Stomach smooth muscle (tissue), 2 donors: ENCODE data around the gene ZMYND11.

Experiments
- H3K27ac ChIP-seq: one replicate; pipeline ENCODE4 v1.7.0; 2013; ENCODE audit warnings: mild to moderate bottlenecking, low read length, inconsistent platforms
- H3K27me3 ChIP-seq, 2 donors: one replicate each; pipeline ENCODE4 v1.7.0; 2013; ENCODE audit warnings: low read length in 2 of 2; ENCODE audit not compliant: insufficient read depth in 2 of 2, control insufficient read depth in 1 of 2
- H3K36me3 ChIP-seq, 2 donors: one replicate each; pipeline ENCODE4 v1.7.0; 2013; ENCODE audit warnings: low read length in 2 of 2; ENCODE audit not compliant: control insufficient read depth in 2 of 2, insufficient read depth in 2 of 2
- H3K4me1 ChIP-seq: one replicate; pipeline ENCODE4 v1.7.0; 2013; ENCODE audit warnings: low read length; ENCODE audit not compliant: control insufficient read depth, insufficient read depth
- H3K4me3 ChIP-seq, 2 donors: one replicate each; pipeline ENCODE4 v1.7.0; 2013; ENCODE audit warnings: low read length in 2 of 2
- H3K9ac ChIP-seq, 2 donors: one replicate each; pipeline ENCODE4 v1.7.0; 2013; ENCODE audit warnings: low read length in 2 of 2, mild to moderate bottlenecking in 1 of 2
- H3K9me3 ChIP-seq, 2 donors: one replicate each; pipeline ENCODE4 v1.7.0; 2013; ENCODE audit warnings: low read length in 2 of 2; ENCODE audit not compliant: control insufficient read depth in 2 of 2
- donor health status: healthy.
- donor health status: Pancreatic carcinoma.

ZMYND11 gene

DNA sequence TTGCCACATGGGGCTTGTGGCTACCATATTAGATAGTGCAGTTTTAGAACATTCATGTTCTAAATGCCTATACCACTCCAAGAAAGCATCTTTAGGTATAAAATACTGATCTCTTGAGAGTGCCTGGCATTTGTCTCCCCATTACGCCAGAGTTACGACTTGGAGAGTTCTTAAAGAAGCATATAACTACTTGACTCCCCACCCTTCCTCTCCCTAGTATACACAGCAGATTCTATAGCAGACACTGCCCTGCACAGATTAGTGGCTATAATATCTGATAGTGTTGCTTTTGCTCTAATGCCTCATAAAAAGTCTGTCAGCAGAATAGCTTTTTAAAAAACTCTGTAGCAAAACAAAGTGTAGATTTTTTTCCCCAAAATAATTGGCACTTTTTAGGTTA is 90.8 kb downstream of the ZMYND11 start:
- H3K27ac ChIP-seq = no peak overlapping the region
- H3K9ac ChIP-seq = no peak overlapping the region
- no peak overlapping the region for H3K4me3 ChIP-seq
- H3K36me3 ChIP-seq = no peaks in the 10 kb centered on the region
- no peaks in the 10 kb centered on the region for H3K9me3 ChIP-seq
- H3K4me1 ChIP-seq = no peaks in the 10 kb centered on the region
- no peaks in the 10 kb centered on the region for H3K27me3 ChIP-seq

DNA sequence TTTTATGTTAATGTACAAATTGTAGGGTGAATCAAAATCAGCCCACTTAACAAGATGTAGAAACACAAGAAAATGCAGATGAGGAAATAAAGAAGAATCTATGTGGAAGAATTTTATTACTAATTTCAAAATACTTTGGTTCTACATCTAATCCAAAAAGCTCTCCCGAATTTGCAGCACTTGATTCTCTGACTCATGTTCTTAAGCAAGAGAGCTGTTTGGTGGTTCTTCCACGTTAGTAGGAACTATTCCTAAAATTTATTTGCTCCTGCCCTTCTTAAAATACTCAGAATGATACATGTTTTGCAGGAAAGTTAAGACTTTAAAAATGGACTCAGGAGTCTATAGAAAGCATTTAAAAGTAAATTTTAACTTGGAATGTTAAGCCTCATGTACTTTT is 91.8 kb downstream of the ZMYND11 start:
- no peaks in the 10 kb centered on the region for H3K36me3 ChIP-seq
- H3K27me3 ChIP-seq = no peaks in the 10 kb centered on the region
- no peak overlapping the region for H3K27ac ChIP-seq
- no peaks in the 10 kb centered on the region for H3K4me1 ChIP-seq
- H3K9ac ChIP-seq = no peak overlapping the region
- no peak overlapping the region for H3K4me3 ChIP-seq
- H3K9me3 ChIP-seq = no peaks in the 10 kb centered on the region

DNA sequence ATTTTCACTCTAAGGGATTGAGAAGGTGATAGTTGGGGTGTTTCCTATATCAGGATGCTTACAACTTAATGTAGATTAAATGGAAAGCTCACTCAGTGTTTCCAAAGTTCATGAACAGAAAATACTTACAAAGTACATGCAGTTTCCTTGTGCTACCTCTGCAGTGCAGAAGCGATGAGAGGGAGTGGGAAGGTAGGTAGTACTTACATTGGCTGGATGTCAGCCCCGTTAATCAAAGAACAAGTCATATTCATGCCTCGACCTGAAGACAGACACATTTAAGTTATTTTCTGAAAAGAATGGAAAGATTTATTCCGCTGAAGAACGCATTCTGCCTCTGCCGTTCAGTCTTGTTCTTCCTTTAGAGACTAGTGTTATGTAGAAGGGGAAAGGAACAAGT is 93.1 kb downstream of the ZMYND11 start:
- Histone ChIP-seq H3K4me1 (no peaks in the 10 kb centered on the region), H3K9ac (no peak overlapping the region), H3K27ac (no peak overlapping the region), H3K27me3 (no peaks in the 10 kb centered on the region), H3K4me3 (no peak overlapping the region), H3K36me3 (no peaks in the 10 kb centered on the region), H3K9me3 (no peaks in the 10 kb centered on the region)

DNA sequence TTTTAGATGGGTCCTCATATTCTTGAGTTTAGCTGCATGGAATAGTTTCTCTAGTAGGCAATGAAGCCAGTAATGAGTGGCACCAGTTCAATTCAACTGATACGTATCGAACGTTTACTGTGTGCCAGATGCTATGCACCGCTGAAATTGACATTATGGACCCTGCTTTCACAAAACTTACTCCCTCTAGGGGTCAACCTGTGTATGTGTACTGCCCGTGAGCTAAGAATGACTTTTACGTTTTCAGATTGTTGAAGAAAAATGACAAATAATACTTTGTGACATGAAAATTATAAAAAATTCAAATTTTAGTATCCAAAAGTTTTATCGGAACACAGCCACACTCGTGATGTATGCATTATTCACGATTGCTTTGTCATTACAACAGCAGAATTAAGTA is 95.5 kb downstream of the ZMYND11 start:
- no peaks in the 10 kb centered on the region for H3K9me3 ChIP-seq
- H3K9ac ChIP-seq = no peak overlapping the region
- H3K36me3 ChIP-seq = no peaks in the 10 kb centered on the region
- H3K27ac ChIP-seq = no peak overlapping the region
- no peaks in the 10 kb centered on the region for H3K27me3 ChIP-seq
- H3K4me3 ChIP-seq = no peak overlapping the region
- no peaks in the 10 kb centered on the region for H3K4me1 ChIP-seq

DNA sequence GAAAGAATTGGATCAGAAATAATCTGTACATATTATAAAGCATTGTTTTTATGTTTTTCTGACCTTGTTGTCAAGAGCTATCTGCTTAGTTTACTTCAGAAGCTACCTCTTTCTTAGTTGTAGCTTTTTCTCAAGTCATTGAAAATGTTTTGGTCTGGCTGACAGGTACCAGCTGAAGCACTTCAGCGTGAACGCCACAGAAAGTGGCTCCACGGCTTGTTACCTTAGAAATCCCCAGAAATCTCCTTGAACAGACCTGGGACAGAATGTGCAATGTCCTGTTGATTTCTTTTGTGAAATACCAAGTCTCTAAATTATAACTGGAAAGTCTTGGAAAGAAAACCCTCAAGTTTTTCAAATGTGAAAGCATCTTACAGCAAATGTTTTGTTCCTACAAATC is 96.8 kb downstream of the ZMYND11 start:
- no peak overlapping the region for H3K27ac ChIP-seq
- no peak overlapping the region for H3K4me3 ChIP-seq

DNA sequence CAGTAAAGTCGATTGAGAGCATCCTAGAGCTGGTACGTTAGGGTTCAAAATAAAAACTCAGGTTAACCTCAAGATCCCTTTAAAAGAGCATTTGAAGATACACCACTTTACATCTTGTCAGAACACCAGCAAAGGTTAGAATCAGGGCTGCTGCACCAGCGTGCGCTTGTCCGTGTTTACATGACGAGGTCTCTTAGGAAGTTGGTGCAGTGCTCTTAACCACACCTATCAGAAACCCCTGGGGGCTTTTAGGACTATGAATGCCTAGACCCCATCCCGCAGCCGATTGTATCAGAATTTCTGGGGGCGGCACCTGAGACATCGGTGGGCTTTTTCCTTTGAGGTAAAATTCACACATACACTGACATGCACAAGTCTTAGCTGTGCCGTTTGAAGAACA is 97.6 kb downstream of the ZMYND11 start:
- Histone ChIP-seq H3K27me3 (no peaks in the 10 kb centered on the region), H3K4me3 (no peak overlapping the region), H3K4me1 (no peaks in the 10 kb centered on the region), H3K36me3 (peaks cover 0 to 4% of the 10 kb centered on the region in 2 donors), H3K9me3 (no peaks in the 10 kb centered on the region), H3K27ac (no peak overlapping the region), H3K9ac (no peak overlapping the region)

More for the DNA sequence above, 96.8 kb downstream of the ZMYND11 start:
- no peaks in the 10 kb centered on the region for H3K36me3 ChIP-seq
- no peaks in the 10 kb centered on the region for H3K27me3 ChIP-seq
- no peaks in the 10 kb centered on the region for H3K4me1 ChIP-seq
- H3K9me3 ChIP-seq = no peaks in the 10 kb centered on the region
- no peak overlapping the region for H3K9ac ChIP-seq

DNA sequence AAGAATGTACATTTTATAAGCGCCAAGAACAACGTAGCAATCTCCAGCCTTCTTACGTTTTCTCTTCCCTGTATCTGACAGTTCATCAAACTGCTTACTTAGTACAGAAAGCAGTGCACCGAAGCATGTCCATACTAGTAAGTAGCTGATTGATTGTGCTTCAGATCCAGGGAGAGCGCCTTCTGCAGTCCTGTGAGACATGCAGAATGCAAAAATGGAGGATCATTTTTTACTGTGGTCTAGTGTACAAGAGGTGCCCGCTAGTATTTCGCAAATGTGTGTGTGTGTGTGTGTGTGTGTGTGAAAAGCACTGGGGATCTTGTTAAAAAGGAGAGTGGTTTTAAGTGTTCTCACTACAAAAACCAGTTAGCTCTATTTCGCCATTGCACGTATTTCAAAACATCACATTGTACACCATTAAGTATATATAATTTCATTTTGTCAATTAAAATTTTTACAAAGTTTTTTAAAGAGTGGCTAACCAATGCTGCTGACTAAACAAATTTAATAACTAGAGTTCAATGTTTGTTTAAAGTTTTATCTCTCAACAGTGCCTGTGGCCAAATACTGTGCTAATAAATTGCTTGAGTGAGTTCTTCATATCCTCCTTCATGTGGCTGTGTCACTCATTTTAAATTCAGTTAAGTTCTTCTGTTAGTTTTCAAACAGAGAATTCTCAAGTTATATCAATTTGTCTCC is 99.6 kb downstream of the ZMYND11 start:
- no peak overlapping the region for H3K4me3 ChIP-seq
- peaks cover 3 to 7% of the 10 kb centered on the region in 2 donors for H3K36me3 ChIP-seq

DNA sequence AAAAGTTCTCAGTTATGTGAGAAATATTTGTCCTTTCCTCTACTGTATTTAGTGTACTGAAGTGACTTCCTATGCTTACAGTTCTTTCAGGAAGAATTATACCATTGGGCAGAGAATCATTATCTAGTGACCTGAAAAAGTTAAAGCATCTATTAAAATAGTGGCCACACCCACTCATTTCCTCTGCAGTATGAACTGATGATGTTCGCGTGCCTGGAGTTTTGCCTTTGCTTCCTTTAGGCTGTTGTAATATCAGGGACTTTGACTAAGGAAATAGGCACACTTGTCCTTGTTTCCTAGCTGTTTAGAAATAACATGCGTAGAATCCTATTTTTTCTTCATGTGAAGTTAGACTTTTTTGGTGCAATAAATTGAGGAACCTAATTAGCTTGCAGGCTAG is 100.7 kb downstream of the ZMYND11 start:
- Histone ChIP-seq H3K27me3 (no peaks in the 10 kb centered on the region), H3K27ac (no peak overlapping the region), H3K9ac (no peak overlapping the region), H3K4me1 (no peaks in the 10 kb centered on the region), H3K9me3 (no peaks in the 10 kb centered on the region), H3K36me3 (peaks cover 5 to 10% of the 10 kb centered on the region in 2 donors), H3K4me3 (no peak overlapping the region)

More for the DNA sequence above, 99.6 kb downstream of the ZMYND11 start:
- H3K9ac ChIP-seq = no peak overlapping the region
- H3K4me1 ChIP-seq = no peaks in the 10 kb centered on the region
- H3K27me3 ChIP-seq = no peaks in the 10 kb centered on the region
- H3K27ac ChIP-seq = no peak overlapping the region
- no peaks in the 10 kb centered on the region for H3K9me3 ChIP-seq

DNA sequence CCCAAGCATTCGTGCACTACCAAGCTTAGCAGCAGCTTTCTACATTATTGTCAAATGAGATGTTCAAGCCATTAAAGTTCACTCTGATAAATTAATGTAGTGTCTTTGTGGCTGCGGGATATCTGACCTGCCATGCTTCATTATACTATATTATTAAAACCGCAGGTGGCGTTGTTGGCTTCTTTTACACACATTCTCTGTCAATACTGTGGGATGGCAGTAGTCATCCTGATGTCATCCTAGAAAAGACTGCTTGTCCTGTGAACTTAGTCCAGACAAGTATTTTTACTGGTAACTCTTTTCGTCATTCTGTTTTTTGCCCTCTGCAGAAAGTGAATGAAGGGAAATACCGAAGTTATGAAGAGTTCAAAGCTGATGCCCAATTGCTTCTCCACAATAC is 103.9 kb downstream of the ZMYND11 start:
- H3K27me3 ChIP-seq = no peaks in the 10 kb centered on the region
- H3K4me1 ChIP-seq = no peaks in the 10 kb centered on the region
- H3K27ac ChIP-seq = no peak overlapping the region
- H3K4me3 ChIP-seq = no peak overlapping the region
- no peak overlapping the region for H3K9ac ChIP-seq
- H3K9me3 ChIP-seq = no peaks in the 10 kb centered on the region
- H3K36me3 ChIP-seq = peaks cover 10 to 15% of the 10 kb centered on the region in 2 donors

DNA sequence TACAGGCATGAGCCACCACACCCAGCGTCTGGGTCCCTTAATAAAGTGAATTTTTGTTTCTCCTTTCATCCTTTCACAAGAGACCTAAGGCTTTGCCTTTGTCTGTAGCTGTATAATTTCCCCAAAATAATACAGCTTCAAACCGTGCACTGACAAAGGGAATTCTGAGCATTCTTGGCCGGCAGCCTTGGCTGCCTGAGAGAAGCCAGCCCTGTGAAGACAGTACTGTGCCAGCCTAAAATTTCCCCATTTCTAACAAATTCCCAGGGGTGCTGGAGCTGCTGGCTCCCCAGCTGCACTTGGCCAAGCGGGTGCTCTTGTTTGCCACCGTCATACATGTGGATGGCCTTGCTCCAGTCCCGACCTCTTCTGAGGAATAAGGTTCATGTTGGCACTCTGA is 106.2 kb downstream of the ZMYND11 start:
- no peaks in the 10 kb centered on the region for H3K9me3 ChIP-seq
- H3K27me3 ChIP-seq = no peaks in the 10 kb centered on the region
- H3K4me3 ChIP-seq = no peak overlapping the region
- H3K4me1 ChIP-seq = no peaks in the 10 kb centered on the region
- peaks cover 15 to 26% of the 10 kb centered on the region in 2 donors for H3K36me3 ChIP-seq
- H3K9ac ChIP-seq = no peak overlapping the region
- H3K27ac ChIP-seq = no peak overlapping the region

DNA sequence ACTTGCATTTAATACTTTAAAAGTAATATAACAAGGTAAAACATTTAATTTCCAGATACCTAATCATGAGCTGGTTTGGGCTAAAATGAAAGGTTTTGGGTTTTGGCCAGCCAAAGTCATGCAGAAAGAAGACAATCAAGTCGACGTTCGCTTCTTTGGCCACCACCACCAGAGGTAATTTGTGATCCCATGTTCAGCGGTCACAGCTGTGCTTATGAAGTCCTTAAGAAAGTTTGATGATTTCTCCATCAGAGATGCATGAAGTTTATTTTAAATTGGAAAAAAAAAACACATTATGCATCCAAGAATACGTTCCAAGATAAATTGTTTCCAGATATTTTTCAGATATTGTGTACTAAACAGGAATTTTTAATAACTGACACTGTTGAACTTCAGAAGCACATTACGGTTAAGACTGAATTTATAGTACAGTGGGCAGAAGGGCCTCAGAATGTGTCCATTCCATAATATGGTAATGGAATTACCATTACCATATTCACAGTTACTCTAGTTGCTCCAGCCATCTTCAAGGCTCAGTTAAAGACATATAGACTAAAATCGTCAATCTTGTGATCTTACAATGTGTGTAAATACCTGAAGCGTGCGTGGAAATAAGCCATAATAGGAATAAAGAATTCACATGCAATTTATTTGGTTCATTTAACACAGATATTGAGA is 106.8 kb downstream of the ZMYND11 start:
- no peaks in the 10 kb centered on the region for H3K4me1 ChIP-seq
- H3K27ac ChIP-seq = no peak overlapping the region
- H3K9ac ChIP-seq = no peak overlapping the region
- peaks cover 21 to 31% of the 10 kb centered on the region in 2 donors for H3K36me3 ChIP-seq
- no peak overlapping the region for H3K4me3 ChIP-seq
- no peaks in the 10 kb centered on the region for H3K27me3 ChIP-seq
- no peaks in the 10 kb centered on the region for H3K9me3 ChIP-seq
